ENCODE results near the gene SP100.
"Not testable (repeated sequence)": the region's sequence is repeated elsewhere in the genome, so short reads cannot be mapped to it uniquely, and the experiment has no call there.

Gene SP100

GRCh38 chr2:230471074-230471473 is 55.1 kb downstream of the SP100 start:
- DNase-seq: no peak

- peak; percentile 31 to 41 for DNase-seq
Measured at GRCh38 chr2:230472621-230473018, 56.6 kb downstream of the SP100 start.

DNA sequence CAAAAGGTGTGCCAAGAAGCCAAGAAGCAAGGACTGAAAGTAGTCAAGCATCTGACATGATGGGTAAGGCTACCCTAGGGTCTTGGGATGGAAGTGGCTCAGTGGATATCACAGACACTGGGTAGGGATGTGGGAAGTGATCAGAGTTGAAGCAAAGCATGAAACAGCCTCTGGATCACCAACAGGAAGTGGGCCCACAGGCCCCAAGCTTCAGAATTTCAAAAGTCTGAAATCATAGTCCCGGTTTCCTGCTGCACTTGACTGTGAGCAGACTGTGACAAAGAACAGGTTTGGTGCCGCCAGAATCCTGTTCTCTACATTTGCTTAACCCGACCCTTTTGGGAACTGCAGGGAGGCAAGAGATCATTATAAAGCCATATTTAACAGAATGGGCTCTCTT is 57.4 kb downstream of the SP100 start:
- DNase-seq: no peak

- DNase-seq: no peak
Measured at GRCh38 chr2:230475143-230475542, 59.1 kb downstream of the SP100 start.

DNA sequence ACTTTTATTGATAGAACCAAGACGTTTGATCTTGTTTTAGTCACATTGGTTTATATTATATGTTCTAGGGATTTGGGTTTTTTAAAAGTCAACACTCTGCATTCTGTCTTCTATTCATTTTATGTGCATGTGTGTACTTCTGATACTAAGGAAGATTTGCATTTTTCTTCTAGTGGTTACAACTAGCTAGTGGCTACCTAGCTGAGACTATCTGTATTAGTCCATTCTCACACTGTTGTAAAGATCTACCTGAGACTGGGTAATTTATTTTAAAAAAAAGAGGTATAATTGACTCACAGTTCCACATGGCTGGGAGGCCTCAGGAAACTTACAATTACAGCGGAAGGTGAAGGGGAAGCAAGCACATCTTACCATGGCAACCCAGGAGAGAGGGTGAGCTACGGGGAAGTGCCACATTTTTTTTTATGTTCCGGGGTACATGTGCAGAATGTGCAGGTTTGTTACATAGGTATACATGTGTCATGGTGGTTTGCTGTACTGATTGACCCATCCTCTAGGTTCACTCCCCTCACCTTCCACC is 69.9 kb downstream of the SP100 start:
- no peak for DNase-seq

DNA sequence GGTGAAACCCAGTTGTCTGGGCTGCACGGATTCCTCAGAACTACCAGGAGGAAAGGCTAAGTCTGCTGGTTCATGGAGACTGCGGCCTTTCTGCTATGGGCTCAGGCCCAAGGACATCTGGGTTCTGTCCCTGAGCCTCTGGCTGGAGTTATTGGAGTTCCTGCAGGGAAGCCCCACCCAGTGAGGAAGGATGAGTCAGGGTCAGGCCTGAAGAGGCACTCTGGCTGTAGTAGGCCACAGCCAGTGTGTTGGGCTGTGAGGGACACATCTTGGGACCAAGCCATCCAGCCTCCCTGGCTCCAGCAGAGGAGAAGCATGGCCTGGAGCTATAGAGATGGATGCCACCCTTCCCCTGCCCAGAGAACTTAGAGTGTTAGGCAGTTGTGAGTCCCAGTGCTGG is 75.2 kb downstream of the SP100 start:
- DNase-seq: not testable (repeated sequence)

DNA sequence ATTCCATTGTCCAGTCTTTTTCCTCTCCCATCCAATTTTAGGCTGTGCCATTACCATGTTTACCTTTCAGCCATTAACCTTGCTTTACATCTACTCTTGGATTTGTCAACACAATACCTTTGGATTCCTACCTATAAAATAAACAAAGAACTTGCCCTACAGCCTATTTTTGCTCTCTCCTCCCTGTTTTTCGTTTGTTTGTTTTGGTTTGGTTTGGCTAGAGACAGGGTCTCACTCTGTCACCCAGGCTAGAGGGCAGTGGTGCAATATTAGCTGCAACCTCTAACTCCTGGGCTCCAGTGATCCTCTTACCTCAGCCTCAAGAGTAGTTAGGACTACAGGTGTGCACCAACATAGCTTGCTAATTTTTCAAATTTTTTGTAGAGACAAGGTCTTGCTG is 76.1 kb downstream of the SP100 start:
- no peak for DNase-seq

DNA sequence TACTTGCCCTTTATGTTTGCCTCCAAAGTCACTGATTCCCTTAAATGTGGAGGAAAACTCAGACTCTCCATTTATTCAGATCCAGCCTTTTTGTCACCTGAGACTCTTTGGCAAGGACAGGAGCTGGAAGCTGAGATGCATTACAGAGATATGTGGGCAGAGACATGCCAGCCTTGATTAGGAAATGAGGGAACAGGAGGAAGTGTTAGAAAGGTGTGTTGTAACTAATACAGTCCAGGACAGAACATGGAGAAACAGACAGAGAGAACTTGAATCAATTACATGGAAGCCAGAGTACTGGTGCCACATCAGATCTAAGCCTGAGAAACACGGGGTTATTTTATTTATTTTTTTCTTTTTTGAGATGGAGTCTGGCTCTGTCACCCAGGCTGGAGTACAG is 79.0 kb downstream of the SP100 start:
- no peak for DNase-seq

DNA sequence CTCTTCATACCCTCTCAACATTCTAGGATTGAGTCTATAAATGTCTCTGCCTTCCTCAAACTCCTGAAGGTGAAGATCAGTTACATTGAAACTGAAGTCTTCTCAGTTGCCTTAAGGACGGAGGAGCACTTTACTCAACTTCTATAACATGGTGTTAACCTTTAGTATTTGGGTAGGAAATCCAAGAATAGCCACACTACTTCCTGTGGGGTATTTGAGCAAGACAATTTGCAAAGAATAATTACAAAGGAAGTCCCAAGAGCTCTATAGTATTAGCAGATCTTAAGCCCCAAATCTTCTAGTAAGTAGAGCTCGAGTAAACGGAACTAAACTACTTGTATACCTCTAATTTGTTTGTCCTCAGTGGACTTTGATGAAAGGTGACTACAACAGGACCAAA is 80.9 kb downstream of the SP100 start:
- no peak for DNase-seq

GRCh38 chr2:230498506-230499107 is 82.6 kb downstream of the SP100 start:
- no peak for DNase-seq

GRCh38 chr2:230502593-230502992 is 86.6 kb downstream of the SP100 start:
- no peak for DNase-seq

GRCh38 chr2:230503798-230504197 is 87.8 kb downstream of the SP100 start:
- DNase-seq: no peak

DNA sequence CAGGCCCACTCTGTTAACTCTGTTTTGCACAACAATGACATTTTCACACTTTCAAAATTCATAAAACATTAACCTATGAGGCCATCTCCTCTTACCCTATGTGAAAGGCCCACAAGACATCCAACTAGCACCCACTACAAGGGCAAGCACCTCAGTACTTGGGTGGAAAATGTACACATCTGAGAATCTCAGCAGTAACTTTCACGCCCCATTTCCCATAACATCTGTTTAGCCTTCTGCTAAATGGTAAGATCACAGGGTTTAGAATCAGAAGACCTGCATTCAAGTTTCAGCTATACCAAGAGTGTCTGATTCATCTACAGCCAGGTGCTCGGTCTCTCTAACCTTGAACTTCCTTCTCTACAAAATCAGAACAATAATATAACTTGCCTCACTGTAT is 89.2 kb downstream of the SP100 start:
- DNase-seq: no peak

- no peak for DNase-seq
Measured at GRCh38 chr2:230512955-230513748, 97.2 kb downstream of the SP100 start.

GRCh38 chr2:230520061-230520874 is 104.3 kb downstream of the SP100 start:
- DNase-seq: no peak

- DNase-seq: no peak
Measured at GRCh38 chr2:230520875-230521155, 104.8 kb downstream of the SP100 start.

DNA sequence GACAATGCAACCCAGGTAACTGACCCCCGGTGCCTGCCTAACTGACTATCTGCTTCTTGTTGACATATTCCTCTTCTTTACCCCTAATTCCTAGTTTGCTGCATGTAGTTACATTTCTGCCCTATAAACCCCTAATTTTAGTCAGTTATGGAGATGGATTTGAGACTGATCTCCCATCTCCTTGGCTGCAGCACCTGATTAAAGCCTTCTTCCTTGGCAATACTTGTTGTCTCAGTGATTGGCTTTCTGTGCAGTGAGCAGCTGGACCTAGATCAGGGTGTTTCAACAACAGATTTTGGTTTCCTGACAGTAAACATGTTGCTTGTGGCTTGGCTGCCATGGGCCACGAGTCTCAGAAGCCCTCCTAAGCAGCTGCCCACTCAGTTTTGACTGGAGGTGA is 105.4 kb downstream of the SP100 start:
- DNase-seq: no peak

- no peak for DNase-seq
Measured at GRCh38 chr2:230525682-230526081, 109.7 kb downstream of the SP100 start.

DNA sequence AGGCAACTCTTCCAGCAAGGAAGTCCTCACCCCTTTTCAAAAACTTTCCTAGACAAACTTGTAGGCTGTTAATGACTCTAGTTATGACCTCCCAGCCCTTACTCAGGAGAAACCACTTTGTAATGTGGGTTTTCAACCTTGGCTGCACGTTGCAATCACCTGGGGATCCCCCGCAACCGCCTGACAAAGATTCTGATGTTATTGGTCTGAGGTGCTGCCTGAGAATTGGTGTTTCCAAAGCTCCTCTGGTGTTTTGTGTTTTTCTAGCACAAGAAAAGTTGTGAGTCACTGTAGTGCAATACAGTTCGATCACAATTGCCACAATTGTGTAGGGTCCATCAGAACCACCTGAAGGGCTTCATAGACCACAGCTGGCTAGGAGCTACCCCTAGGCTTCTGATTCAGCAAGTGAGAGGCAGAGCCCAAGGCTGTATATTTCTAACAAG is 121.6 kb downstream of the SP100 start:
- peak in 1 of 2 donors; percentile 14 for DNase-seq

DNA sequence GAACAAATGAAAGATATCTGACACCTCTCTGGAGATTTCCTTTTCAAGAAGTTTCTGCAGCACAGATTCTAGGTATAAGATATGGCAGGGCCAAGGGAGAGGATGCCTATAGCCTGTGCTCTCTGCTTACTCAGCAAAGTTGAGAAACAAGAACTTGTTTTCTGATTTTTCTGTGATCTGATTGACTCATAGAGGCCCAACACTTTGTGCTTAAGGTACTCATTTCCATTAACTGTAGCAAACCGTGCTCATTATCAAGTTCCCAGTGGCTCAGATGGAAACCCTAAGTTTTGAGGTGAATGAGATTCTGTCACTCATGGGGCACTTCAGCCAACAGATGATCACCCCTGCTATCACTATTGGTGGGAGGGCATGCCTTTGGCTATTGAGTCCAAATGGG is 124.3 kb downstream of the SP100 start:
- no peak for DNase-seq

GRCh38 chr2:230541934-230542380 is 126.0 kb downstream of the SP100 start:
- DNase-seq: no peak

DNA sequence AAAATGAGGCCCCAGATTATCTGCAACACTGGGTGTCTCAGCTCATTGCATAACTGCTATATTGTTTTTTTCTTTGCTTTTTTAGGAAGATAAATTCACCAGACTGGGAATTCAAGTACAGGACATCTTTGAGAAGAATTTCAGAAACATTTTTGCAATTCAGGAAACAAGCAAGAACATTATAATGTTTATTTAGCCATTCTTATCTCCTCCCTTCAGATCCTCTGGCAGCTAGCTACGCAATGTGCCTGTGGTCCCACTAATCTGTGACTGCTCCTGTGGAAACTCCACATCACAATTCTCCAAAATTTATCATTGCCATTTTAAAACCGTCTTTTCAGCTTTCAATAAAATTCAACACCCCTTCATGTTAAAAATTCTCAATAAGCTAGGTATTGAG is 126.8 kb downstream of the SP100 start:
- no peak for DNase-seq

DNA sequence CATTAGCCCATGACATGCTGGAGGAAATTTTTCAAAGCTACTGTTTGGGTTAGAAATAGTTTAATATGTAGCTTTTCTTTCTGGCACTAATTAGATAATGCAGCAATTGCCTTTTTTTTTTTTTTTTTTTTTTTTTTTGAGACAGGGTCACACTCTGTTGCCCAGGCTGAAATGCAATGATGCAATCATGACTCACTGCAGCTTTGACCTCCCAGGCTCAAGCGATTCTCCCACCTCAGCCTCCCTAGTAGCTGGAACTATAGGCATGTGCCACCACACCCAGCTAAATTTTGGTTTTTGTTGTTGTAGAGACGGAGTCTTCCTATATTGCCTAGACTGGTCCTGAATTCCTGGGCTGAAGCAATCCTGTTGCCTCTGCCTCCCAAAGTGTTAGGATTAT is 136.2 kb downstream of the SP100 start:
- no peak for DNase-seq

GRCh38 chr2:230557065-230557464 is 141.1 kb downstream of the SP100 start:
- DNase-seq: no peak

Measured in stimulated activated CD4-positive, alpha-beta T cell treated with anti-CD3 and anti-CD28 coated beads, Interleukin-2, amount 100 ng/mL, for 48 hours (primary cell).